GM18517 (cell line): ENCODE measurements around the gene JAZF1.

Source experiments
- ATAC-seq: cut with Tn5 transposase; IDR thresholded peaks from one replicate; pipeline ENCODE4 v1.9.1; 2021; ENCODE audit warnings: mild to moderate bottlenecking, moderate library complexity; ENCODE audit not compliant: unreplicated experiment

JAZF1 gene

DNA sequence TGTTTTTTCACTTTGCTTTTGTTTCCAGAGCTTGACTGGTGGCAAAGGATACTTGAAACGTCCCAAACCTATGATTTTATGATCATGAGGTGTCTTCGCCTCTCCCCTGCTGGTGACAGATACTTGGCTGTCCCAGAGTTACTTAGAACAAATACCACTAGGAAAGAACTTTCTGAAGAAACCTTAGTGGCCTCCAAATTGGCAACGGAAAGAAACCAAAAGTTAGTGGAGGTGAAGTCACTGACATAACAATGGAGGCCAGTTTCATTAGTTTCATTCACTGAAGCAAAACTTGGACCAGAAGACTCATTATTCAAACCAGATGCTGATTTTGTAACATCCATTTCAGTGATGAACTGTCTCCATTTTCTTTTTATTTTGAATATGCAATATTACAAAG lies 68.6 kb downstream of the JAZF1 start:
- ATAC-seq, result no peak

DNA sequence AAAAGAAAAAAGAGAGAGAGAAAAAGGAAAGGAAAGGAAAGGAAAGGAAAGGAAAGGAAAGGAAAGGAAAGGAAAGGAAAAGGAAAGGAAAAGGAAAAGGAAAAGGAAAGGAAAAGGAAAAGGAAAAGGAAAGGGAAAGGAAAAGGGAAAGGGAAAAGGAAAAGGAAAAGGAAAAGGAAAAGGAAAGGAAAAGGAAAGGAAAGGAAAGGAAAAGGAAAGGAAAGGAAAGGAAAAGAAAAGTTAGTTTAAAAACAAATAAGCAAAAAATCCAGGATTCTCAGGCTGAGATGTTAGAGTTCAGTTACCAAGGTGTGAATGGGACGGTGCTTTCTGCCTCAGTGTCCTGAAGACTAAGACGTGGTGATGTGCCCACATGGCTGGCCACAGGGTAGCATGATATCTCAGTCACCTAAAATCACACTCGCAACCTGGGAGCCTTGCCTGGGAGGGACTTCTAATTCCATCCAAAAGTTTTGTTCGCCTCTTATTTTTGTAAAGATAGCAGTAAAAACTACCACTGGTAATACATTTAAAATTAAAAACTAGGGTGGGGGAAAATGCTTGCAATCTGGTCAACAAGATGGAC lies 70.1 kb downstream of the JAZF1 start:
- ATAC-seq, result no peak

DNA sequence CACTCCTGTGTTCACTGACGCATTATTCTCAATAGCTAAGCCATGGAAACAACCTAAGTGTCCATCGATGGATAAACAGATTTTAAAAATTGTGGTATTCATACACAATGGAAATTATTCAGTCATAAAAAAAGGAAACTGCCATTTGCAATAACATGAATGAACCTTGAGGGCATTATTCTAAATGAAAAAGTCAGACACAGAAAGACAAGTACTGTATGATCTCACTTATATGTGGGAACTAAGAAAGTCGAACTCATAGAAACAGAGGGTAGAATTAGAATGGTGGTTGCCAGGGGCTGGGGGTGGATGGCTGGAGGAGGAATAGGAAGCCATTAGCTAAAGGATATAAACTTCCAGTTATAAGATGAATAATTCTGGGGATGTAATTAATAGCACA lies 71.8 kb downstream of the JAZF1 start:
- ATAC-seq, result no peak

DNA sequence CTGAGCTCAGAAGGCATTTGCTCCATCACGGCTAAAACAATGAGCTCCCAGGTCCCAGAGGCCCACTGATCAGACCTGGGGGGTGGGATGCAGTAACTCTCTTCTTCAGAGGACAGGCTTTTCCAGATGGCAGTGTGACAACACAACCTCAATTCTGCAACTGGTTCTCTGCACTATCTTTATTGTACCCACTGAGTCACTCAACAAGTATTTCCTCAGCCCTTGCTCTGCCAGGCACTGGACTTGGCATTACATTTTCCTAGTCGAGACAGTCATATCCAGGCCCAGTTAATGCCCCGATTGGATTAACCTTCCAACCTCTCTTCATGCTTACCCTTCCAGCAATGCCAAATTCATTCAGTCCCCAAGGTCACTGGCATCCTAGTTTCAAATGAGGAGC lies 72.6 kb downstream of the JAZF1 start:
- no peak for ATAC-seq

DNA sequence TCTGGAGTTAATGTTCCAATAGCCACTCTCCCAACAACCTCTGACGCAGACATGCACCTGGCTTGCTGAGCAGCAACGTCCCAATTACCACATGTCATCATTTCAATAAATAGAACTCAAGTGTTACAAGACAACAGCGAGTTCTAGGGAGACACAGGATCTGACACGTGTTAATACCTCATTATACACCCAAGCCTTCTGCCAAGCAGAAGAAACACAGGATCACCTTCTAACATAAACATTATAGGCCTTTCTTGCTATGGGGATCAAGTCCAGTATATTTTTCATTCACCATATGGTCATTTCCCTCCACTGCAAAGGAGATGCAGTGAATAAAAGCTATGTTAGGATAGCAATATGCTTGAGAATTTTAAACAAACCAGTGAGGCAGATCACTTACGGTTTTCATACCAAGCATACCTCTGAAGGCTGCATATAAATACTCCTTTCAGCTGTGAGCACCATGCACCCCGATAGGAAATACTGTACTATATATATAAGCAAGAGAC lies 74.2 kb downstream of the JAZF1 start:
- no peak for ATAC-seq

DNA sequence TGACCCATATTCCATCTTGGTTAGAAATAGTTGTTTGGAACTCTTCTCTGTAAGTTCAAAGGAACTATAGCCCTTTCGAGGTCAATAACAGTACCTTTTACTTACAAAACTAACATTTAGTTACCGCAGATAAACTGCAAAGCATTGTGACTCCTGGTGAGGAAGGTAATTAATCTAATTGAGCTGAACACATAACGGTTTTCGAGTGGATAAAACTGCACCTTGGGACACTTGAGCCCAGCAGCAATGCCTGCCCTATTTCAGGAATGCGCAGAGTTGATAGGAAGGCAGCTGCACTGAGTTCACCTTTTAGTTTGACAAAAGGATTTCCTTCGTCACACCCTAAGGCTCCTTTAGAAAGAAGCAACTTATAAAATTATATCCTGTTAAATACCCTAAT lies 75.4 kb downstream of the JAZF1 start:
- ATAC-seq, result no peak

DNA sequence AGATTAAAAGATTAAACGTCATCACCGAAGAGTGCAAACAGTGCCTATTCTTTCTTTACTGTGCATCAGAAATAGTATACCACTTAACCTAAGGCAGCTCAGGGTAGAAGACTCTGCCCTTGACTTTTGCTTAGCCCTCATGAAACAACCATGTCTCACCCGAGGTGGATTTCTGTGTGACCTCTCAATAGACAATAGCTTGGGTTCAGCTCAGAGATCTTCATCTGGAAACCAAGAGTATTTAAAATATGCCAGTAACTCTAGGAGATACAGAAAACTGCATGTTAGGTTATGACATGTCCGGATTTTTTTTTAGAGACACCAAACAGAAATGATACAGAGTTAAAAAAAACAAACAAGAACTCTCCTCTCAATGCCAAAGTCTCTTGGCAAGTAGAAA lies 75.8 kb downstream of the JAZF1 start:
- ATAC-seq, result no peak

DNA sequence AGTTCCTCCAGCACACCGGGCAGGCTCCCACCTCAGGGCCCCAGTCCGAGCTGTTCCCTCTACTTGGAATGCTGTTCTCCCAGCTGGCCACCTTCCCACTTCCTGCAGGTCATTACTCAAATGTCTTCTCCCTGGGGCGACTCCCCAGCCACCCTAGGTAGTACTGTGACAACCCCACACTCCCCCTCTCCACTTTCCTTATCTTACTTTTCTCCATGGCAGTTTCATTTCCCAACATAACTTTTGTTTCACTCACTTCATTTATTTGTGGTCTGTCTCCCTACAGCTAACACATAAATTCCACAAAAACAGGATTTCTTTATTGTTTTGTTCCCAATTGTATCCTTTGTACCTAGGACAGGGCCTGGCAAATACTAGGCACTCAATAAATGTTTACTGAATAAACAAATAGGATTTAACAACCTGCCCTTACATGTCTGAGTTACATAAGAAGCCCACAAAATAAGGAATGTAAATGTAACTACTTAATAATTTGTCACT lies 76.5 kb downstream of the JAZF1 start:
- no peak for ATAC-seq

DNA sequence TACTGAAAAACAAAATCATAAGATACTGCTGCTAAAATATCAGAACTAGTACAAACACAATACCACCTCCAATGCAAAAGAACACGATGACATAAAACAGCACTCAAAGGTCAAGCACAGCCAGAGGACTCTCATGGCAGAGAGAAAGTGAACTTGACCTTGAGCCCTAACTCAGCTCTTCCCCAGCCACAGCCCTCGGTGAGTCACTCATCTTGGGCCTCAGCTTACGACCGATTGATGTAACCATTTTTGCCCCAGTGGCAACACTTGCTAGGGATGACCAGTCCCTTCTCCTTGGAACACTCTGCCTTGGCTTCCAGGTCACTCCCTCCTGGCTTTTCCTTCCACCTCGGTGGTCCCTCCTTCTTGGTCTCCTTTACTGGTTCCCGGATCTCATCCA lies 77.8 kb downstream of the JAZF1 start:
- no peak for ATAC-seq

DNA sequence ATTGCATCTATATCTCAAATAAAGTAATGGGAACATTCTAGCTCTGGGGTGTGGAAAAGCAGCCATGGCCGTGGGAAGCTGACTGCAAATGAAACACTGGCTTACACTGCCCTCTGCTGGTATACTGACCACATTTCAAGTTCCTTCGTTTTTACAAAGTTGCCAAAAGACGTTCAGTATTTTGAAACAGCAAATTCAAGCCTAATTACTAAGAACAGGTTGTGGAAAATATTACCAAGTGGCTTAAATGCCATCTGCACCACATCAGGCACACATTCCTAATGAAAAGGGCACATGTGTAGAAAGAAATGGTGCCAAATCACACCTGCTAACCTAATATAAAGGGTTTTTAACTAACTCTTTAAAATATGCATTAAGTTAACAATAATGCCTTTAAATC lies 83.9 kb downstream of the JAZF1 start:
- no peak for ATAC-seq

DNA sequence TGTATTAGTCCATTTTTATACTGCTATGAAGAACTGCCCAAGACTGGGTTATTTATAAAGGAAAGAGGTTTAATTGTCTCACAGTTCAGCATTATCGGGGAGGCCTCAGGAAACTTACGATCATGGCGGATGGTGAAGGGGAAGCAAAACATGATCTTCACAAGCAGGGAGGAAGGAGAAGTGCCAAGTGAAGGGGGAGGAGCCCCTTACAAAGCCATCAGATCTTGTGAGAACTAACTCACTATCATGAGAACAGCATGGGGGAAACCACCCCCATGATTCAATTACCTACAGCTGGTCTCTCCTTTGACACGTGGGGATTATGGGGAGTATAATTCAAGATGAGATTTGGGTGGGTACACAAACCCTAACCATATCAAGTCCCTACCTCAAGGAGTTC lies 85.4 kb downstream of the JAZF1 start:
- ATAC-seq, result no peak

DNA sequence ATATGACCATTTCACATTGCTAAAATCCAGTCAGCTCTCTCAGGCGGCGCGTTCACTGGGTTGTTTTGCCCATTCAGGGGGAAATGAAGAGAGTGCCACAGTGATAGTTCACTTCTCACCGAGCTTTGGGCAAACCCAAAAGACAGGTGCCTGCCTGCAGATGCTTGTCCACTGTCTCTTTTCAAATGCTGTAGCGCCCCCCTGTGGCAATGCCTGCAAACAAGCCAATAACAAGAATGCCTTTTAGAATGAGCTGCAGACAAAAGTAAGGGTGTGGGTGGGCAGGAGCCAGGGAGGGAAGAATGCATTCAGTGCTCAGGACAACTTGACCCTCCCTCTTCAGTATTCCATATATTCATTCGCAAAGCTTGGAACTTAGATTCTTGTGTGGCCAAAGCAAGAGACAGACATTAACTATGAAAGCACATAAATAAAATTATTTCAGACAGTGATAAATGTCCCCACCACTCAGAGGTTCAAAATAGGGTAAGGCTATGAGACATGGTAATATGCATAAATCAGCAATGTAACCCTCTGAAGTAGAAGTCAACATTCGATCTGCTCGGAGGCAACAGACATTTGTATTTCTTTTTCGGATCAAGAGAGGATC lies 86.9 kb downstream of the JAZF1 start:
- no peak for ATAC-seq

DNA sequence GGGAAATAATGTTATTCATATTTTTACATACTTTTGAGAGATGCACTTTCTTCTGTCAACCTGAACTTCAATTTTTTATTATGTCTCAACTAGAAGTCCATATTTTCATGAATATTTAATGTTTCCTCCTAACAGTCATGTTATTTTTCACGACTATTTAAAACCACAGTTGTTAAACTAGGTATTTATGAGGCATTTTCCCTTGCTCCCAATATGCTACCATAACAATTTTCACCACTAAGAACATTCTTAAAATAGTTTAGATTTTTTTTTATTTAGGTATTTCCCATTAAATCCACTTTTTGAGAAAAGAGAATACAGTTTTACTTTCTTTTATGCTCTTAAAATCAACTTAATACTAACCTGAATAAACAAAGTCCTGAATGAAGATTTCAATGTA lies 89.4 kb downstream of the JAZF1 start:
- ATAC-seq, result no peak

DNA sequence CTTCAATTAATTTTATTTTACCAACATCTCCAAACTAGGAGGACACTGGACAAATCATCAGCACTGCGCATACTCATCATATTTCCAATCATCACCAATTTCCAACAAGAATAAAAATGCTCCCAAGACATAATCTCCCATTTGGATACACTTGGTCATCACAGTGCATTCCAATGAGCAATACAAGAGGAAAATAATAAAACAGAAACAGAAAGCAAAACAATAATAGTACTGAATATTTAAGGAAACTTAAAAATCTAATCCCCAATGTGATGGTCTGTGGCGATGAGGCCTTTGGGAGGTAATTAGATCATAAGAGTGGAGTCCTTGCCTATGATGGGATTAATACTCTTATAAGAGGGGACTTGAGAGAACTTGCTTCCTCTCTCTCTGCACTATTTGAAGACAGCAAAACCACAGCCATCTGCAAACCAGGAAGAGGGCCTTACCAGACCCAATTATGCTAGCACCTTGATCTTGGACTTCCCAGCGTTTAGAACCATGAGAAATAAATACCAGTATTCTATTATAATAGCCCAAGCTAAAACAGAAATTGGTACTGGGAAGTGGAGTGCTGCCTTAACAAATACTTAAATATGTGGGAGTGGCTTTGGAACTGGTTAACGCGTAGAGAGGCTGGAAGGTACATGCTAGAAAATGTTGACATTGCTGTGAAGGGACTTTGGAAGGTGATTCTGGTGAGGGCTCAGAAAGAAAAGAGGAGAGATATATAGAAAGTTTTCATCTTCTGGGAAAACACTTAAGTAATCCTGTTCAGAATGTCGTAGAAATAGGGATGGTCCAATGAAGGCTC lies 91.5 kb downstream of the JAZF1 start:
- no peak for ATAC-seq

DNA sequence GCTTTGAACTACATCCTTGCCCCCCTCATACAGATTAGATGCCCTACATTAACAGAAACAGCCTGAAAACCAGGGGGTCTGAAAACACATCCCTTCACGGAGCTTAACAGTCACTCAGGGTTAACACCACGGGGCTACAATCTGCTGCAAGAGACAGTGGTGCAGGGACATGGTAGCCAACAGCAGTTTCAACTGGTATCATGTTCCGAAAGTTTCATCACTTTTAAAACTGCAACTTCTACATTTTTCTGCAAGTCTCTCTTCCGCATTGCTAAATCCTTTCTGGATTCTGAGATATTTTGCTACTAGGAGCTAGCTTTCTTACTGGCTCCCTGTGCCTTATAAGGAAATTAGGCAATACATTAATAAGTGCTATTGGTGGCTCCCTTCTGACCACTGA lies 92.6 kb downstream of the JAZF1 start:
- no peak for ATAC-seq

DNA sequence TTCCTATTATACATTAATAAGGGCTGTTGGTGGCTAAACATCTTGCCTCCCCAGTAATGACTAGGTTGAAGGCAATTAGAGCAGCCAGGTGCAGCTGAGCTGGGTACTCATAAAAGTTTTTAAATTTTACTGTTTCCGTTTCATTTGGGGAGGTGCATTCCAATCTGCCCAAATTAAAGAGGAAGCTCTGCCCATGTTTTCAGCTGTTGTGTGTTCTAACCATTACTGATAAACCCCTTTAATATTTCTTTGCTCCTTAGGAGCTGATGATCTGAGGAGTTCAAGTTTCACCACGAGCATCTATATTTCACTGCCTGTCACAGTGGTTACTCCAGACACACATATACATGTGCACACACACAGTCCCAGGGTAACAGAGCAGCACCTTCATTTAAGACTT lies 94.4 kb downstream of the JAZF1 start:
- no peak for ATAC-seq

DNA sequence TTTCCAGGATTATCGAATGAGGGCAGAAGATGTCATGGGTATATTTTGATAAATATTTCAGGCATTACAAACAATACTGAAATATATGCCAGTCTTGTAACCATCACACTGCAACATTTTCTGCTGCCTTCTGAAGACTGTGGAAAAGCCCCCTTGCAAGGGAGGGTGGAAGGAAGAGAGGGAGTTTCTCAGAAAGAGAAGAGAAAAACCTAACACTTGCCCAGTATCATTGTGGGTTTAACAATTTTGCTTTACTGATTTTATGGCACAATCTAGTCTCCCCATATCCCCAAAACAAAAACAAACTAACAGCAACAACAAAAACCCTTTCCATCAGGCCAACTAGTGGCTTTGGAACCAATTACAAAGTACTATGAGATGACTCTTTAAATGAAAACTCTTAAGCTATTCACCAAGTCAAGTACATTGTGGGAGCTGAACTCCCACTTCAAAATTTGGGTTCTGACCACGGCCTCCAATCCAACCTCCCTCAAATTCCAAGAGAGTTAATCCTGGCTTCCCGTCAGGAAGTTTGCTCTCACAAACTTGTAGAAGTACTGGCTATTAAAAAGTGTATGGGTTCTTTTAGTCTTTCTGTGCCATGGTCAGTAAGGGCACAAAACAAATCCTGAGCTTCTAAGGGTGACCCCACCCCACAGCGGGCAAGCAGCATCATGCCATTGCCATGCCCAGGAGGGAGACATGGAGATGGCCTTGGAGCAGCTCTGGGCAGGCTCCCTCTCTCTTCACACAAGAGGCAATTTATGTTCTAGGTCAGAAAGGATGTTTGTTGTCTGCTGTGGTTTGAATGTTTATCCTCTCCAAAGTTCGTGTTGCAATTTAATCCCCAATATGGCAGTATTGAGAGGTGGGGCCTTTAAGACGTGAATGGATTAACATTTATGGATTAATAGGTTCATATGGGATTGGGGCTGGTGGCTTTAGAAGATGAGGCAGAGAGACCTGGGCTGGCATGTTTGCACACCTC lies 96.3 kb downstream of the JAZF1 start:
- no peak for ATAC-seq

DNA sequence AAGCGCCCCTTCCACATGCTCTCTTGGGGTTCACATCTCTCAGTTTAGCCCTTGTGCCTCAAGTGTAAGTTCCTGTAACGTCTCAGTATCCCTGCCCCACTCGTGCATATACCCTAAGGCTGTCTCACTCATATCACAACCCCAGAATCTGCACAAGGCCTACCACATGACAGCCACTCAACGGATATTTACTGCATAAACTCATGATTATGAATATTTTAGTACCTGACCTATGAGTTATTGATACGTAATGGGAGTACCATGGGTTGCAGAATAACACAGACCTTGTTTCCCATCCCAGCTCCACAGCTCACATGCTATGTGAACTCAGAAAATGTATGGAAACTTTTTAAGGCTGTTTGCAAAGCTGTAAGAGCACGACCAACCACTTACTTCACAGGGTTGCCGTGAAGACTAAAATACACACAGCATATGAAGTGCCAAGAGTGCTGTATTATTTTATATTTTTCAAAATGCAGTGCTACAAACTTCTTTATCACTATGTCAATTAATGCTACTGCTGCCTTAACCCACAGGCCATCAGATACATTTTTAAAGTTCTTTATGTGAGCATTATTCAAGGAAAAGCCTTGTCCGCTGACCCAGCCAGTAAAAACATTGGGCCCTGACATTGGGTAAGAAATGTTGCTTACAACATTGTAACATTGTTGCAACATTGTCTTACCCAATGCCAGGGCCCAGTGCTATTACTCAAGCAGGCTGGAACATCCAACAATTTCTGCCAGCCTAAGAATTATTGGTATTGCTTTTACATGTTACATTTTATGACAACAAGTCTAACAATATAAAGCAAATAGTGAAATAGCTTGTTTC lies 97.2 kb downstream of the JAZF1 start:
- no peak for ATAC-seq

DNA sequence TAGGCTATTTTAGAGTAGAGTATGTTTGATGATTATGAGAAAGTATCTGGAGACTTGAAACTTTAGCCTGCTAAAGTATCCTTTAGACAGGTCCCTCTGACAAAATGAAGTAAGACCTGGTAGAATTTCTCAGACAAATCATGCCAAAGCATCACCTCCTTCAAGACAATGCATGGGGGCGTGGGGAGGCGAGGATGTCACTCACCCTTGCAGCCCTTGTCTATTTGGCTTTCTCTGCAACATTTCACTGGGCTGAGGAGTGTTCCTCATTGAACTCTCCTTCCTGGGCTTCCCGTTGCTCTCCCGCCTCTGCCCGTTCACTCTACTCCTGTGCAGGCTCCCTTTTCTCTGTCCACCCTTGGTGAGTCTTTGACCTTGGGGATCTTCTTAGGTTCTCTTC lies 98.5 kb downstream of the JAZF1 start:
- ATAC-seq, result no peak

DNA sequence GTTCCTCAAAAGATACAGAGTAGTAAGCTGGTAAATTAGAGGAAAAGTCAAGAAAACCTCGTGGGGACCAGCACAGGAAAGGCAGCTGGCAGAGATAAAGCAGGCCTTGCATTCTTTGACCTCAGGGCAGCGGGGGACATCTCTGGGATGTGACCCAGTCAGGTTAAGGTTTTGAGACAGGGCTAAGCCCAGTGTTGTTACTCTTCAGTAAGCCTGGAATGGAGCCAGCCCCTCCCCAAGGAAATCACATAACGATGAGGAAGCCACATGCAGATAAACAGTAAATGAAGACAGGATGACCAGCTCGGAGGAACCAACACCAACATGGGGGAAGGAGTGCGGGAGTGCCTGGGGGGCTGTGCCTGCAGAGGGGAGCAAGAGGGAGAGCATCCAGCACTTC lies 99.6 kb downstream of the JAZF1 start:
- no peak for ATAC-seq
